ENCODE measurements around the gene BIRC2.
"Not testable (repeated sequence)": the region's sequence is repeated elsewhere in the genome, so short reads cannot be mapped to it uniquely, and the experiment has no call there.

BIRC2 gene

GRCh38 chr11:102320679-102321078, 26.3 kb upstream of the BIRC2 start:
- no peak for DNase-seq

GRCh38 chr11:102322560-102322959, 24.5 kb upstream of the BIRC2 start:
- no peak for DNase-seq

- no peak for DNase-seq
These were observed 23.3 kb upstream of the BIRC2 start for GRCh38 chr11:102323542-102324251.

- DNase-seq = no peak
These were observed 21.9 kb upstream of the BIRC2 start for GRCh38 chr11:102325088-102325487.

GRCh38 chr11:102328748-102329147, 18.3 kb upstream of the BIRC2 start:
- DNase-seq = no peak

- no peak for DNase-seq
These were observed 16.8 kb upstream of the BIRC2 start for GRCh38 chr11:102330231-102330630.

GRCh38 chr11:102331341-102331740, 15.7 kb upstream of the BIRC2 start:
- DNase-seq = no peak

GRCh38 chr11:102332611-102332994, 14.4 kb upstream of the BIRC2 start:
- DNase-seq = no peak

- DNase-seq = no peak
These were observed 8.5 kb upstream of the BIRC2 start for GRCh38 chr11:102338479-102339010.

- DNase-seq = not testable (repeated sequence)
These were observed 5.7 kb upstream of the BIRC2 start for GRCh38 chr11:102341311-102341710.

GRCh38 chr11:102341844-102342318, 5.1 kb upstream of the BIRC2 start:
- DNase-seq = peak; percentile 61

- no peak for DNase-seq
These were observed 3.2 kb upstream of the BIRC2 start for GRCh38 chr11:102343809-102344208.

- no peak for DNase-seq
These were observed 1.1 kb upstream of the BIRC2 start for GRCh38 chr11:102345904-102346303.

- DNase-seq = no peak
These were observed 612 bp upstream of the BIRC2 start for GRCh38 chr11:102346456-102346747.

GRCh38 chr11:102347462-102348370, 702 bp downstream of the BIRC2 start:
- no peak for DNase-seq

GRCh38 chr11:102357116-102357515, 10.1 kb downstream of the BIRC2 start:
- DNase-seq = no peak

- DNase-seq = no peak
These were observed 12.4 kb downstream of the BIRC2 start for GRCh38 chr11:102359372-102359771.

GRCh38 chr11:102360681-102361080, 13.7 kb downstream of the BIRC2 start:
- DNase-seq = no peak

- no peak for DNase-seq
These were observed 14.3 kb downstream of the BIRC2 start for GRCh38 chr11:102361086-102362031.

GRCh38 chr11:102364991-102365390, 18.0 kb downstream of the BIRC2 start:
- no peak for DNase-seq

GRCh38 chr11:102367364-102367763, 20.4 kb downstream of the BIRC2 start:
- DNase-seq = no peak

- DNase-seq = no peak
These were observed 21.5 kb downstream of the BIRC2 start for GRCh38 chr11:102368472-102368871.
